ENCODE results near the gene SLCO4A1. TPM values are rescaled to one million over a fixed set of nuclear protein-coding genes. Genes with fewer than 3 reads are reported as not detected.

SLCO4A1 gene
- total RNA-seq, 1 experiment from 2014 or later, result 91.6 TPM

GRCh38 chr20:62636446-62636845 is 5.9 kb upstream of the SLCO4A1 start:
- DNase-seq (ENCODE audit: extremely low read depth, low read depth), result no peak

GRCh38 chr20:62637110-62637509 is 5.2 kb upstream of the SLCO4A1 start:
- DNase-seq (ENCODE audit: extremely low read depth, low read depth), result no peak

GRCh38 chr20:62637521-62638054 is 4.7 kb upstream of the SLCO4A1 start:
- DNase-seq (ENCODE audit: extremely low read depth, low read depth), result no peak

- DNase-seq (ENCODE audit: extremely low read depth, low read depth), result no peak
Observed at GRCh38 chr20:62638055-62638570, 4.2 kb upstream of the SLCO4A1 start.

GRCh38 chr20:62638679-62639406 is 3.5 kb upstream of the SLCO4A1 start:
- no peak for DNase-seq (ENCODE audit: extremely low read depth, low read depth)

GRCh38 chr20:62639765-62640164 is 2.5 kb upstream of the SLCO4A1 start:
- DNase-seq (ENCODE audit: extremely low read depth, low read depth), result no peak

GRCh38 chr20:62640870-62641269 is 1.4 kb upstream of the SLCO4A1 start:
- no peak for DNase-seq (ENCODE audit: extremely low read depth, low read depth)

GRCh38 chr20:62641321-62642050 is 817 bp upstream of the SLCO4A1 start:
- no peak for DNase-seq (ENCODE audit: extremely low read depth, low read depth)

- no peak for DNase-seq (ENCODE audit: extremely low read depth, low read depth)
Observed at GRCh38 chr20:62642666-62643520, 590 bp downstream of the SLCO4A1 start.

GRCh38 chr20:62643521-62644043 is 1.3 kb downstream of the SLCO4A1 start:
- no peak for DNase-seq (ENCODE audit: extremely low read depth, low read depth)

GRCh38 chr20:62644044-62644795 is 1.9 kb downstream of the SLCO4A1 start:
- DNase-seq (ENCODE audit: extremely low read depth, low read depth), result no peak

- no peak for DNase-seq (ENCODE audit: extremely low read depth, low read depth)
Observed at GRCh38 chr20:62644802-62645496, 2.6 kb downstream of the SLCO4A1 start.

GRCh38 chr20:62645613-62646012 is 3.3 kb downstream of the SLCO4A1 start:
- DNase-seq (ENCODE audit: extremely low read depth, low read depth), result no peak

- DNase-seq (ENCODE audit: extremely low read depth, low read depth), result no peak
Observed at GRCh38 chr20:62646851-62647520, 4.7 kb downstream of the SLCO4A1 start.

GRCh38 chr20:62647521-62648317 is 5.4 kb downstream of the SLCO4A1 start:
- DNase-seq (ENCODE audit: extremely low read depth, low read depth), result no peak

GRCh38 chr20:62648318-62648995 is 6.2 kb downstream of the SLCO4A1 start:
- no peak for DNase-seq (ENCODE audit: extremely low read depth, low read depth)

- no peak for DNase-seq (ENCODE audit: extremely low read depth, low read depth)
Observed at GRCh38 chr20:62649140-62649539, 6.8 kb downstream of the SLCO4A1 start.
